NT2/D1 (cell line): ENCODE data around the gene SELP.
"Not testable (repeated sequence)": the region's sequence is repeated elsewhere in the genome, so short reads cannot be mapped to it uniquely, and the experiment has no call there.

Experiments used
- DNase-seq: peaks from one replicate; pipeline ENCODE4 v3.0.0-alpha.2; 2011; ENCODE audit warnings: low read depth, low spot score
- H3K27me3 ChIP-seq: 2 replicates; pipeline ENCODE4 v1.6.0; 2011; ENCODE audit warnings: mild to moderate bottlenecking; ENCODE audit not compliant: insufficient read length, insufficient read depth
- H3K36me3 ChIP-seq: 2 replicates; pipeline ENCODE4 v1.6.1; 2011; ENCODE audit warnings: mild to moderate bottlenecking, low read length, mixed read lengths; ENCODE audit not compliant: insufficient read depth, insufficient read length
- H3K4me1 ChIP-seq: 2 replicates; pipeline ENCODE4 v1.5.1; 2011; ENCODE audit not compliant: insufficient read depth, insufficient read length
- H3K4me3 ChIP-seq: 2 replicates; pipeline ENCODE4 v1.5.1; 2011; ENCODE audit warnings: low read depth; ENCODE audit not compliant: insufficient read length
- H3K9ac ChIP-seq: 2 replicates; pipeline ENCODE4 v1.6.0; 2011; ENCODE audit warnings: low read depth; ENCODE audit not compliant: insufficient read length
- H3K9me3 ChIP-seq: 2 replicates; pipeline ENCODE4 v1.5.1; 2011; ENCODE audit warnings: mild to moderate bottlenecking, low read length; ENCODE audit not compliant: insufficient read depth
- SUZ12 ChIP-seq: IDR thresholded peaks from 2 replicates; pipeline ENCODE4 v1.6.1; 2011; ENCODE audit not compliant: insufficient read length, insufficient read depth; ENCODE audit errors: extremely low read depth
- YY1 ChIP-seq: IDR thresholded peaks from 2 replicates; pipeline ENCODE4 v1.6.1; 2011; ENCODE audit not compliant: insufficient read length, insufficient read depth
- ZNF274 ChIP-seq: IDR thresholded peaks from 2 replicates; pipeline ENCODE4 v1.6.1; 2011; ENCODE audit warnings: mild to moderate bottlenecking, low read depth, low read length

Gene SELP

GRCh38 chr1:169630006-169630405 is at the start of gene SELP:
Gene SELP, minus strand, starts transcription at chr1:169630124. Its CDS starts 50 bp downstream, at chr1:169630074.
- H3K4me3 ChIP-seq, result no peak within 1 kb of the TSS
- no peak within 1 kb of the TSS for H3K9ac ChIP-seq
- no peaks in the 10 kb centered on the region for H3K36me3 ChIP-seq
- peaks cover 22% of the 10 kb centered on the region for H3K9me3 ChIP-seq
- TF ChIP-seq SUZ12, result no peak
- TF ChIP-seq YY1, result no peak
- no peak for TF ChIP-seq ZNF274
- no peaks in the 10 kb centered on the region for H3K4me1 ChIP-seq
- H3K27me3 ChIP-seq, result no peaks in the 10 kb centered on the region
- no peak for DNase-seq

GRCh38 chr1:169679692-169680091 is 49.8 kb upstream of the SELP start:
- no peak for DNase-seq
- Histone ChIP-seq H3K9me3 (peaks cover 11% of the 10 kb centered on the region; the same call in 1 of the 2 replicates), H3K9ac (no peak overlapping the region), H3K27me3 (no peaks in the 10 kb centered on the region), H3K36me3 (no peaks in the 10 kb centered on the region), H3K4me3 (no peak overlapping the region), H3K4me1 (no peaks in the 10 kb centered on the region)
- TF ChIP-seq ZNF274 (no peak), SUZ12 (no peak), YY1 (no peak)

GRCh38 chr1:169676001-169676400 is 46.1 kb upstream of the SELP start:
- H3K4me3 ChIP-seq, result no peak overlapping the region
- H3K9ac ChIP-seq, result no peak overlapping the region
- H3K27me3 ChIP-seq, result no peaks in the 10 kb centered on the region
- H3K36me3 ChIP-seq, result no peaks in the 10 kb centered on the region
- TF ChIP-seq ZNF274 (no peak), YY1 (no peak), SUZ12 (no peak)
- no peaks in the 10 kb centered on the region for H3K4me1 ChIP-seq
- 0 out of 2 replicates have a peak, but pooled peaks cover 6% of the 10 kb centered on the region for H3K9me3 ChIP-seq
- no peak for DNase-seq

- Histone ChIP-seq H3K36me3 (no peaks in the 10 kb centered on the region), H3K9me3 (0 out of 2 replicates have a peak, but pooled peaks cover 6% of the 10 kb centered on the region), H3K27me3 (no peaks in the 10 kb centered on the region), H3K4me3 (no peak overlapping the region), H3K9ac (no peak overlapping the region), H3K4me1 (no peaks in the 10 kb centered on the region)
- no peak for TF ChIP-seq YY1
- TF ChIP-seq ZNF274, result no peak
- TF ChIP-seq SUZ12, result no peak
- no peak for DNase-seq
Measured at GRCh38 chr1:169670836-169671235, 40.9 kb upstream of the SELP start.

- not testable (repeated sequence) for H3K9me3 ChIP-seq, H3K4me3 ChIP-seq, H3K9ac ChIP-seq, DNase-seq, H3K27me3 ChIP-seq, H3K4me1 ChIP-seq, H3K36me3 ChIP-seq
Measured at GRCh38 chr1:169670244-169670643, 40.3 kb upstream of the SELP start.

- H3K9ac ChIP-seq, H3K27me3 ChIP-seq, H3K4me1 ChIP-seq, H3K9me3 ChIP-seq, DNase-seq, H3K4me3 ChIP-seq, H3K36me3 ChIP-seq: not testable (repeated sequence)
Measured at GRCh38 chr1:169667699-169668596, 38.0 kb upstream of the SELP start.

GRCh38 chr1:169667227-169667639 is 37.3 kb upstream of the SELP start:
- H3K4me1 ChIP-seq, DNase-seq, H3K9me3 ChIP-seq, H3K9ac ChIP-seq, H3K36me3 ChIP-seq, H3K27me3 ChIP-seq, H3K4me3 ChIP-seq: not testable (repeated sequence)

GRCh38 chr1:169662680-169663079 is 32.8 kb upstream of the SELP start:
- DNase-seq, H3K9ac ChIP-seq, H3K36me3 ChIP-seq, H3K4me3 ChIP-seq, H3K27me3 ChIP-seq, H3K4me1 ChIP-seq, H3K9me3 ChIP-seq: not testable (repeated sequence)

- not testable (repeated sequence) for H3K9me3 ChIP-seq, H3K9ac ChIP-seq, DNase-seq, H3K4me1 ChIP-seq, H3K27me3 ChIP-seq, H3K36me3 ChIP-seq, H3K4me3 ChIP-seq
Measured at GRCh38 chr1:169661066-169661465, 31.1 kb upstream of the SELP start.

GRCh38 chr1:169658777-169659176 is 28.9 kb upstream of the SELP start:
- not testable (repeated sequence) for H3K9ac ChIP-seq, H3K27me3 ChIP-seq, H3K4me1 ChIP-seq, H3K4me3 ChIP-seq, DNase-seq, H3K36me3 ChIP-seq
- peaks cover 18% of the 10 kb centered on the region; the same call in 1 of the 2 replicates for H3K9me3 ChIP-seq
